NCI-H2107 (cell line): ENCODE data around the gene RASL11B.
"Not testable (repeated sequence)": the region's sequence is repeated elsewhere in the genome, so short reads cannot be mapped to it uniquely, and the experiment has no call there.

Source experiments
- DNase-seq: peaks from one replicate; lab custom pipeline; 2025; lab: John Stamatoyannopoulos, UW

Gene RASL11B, protein sequence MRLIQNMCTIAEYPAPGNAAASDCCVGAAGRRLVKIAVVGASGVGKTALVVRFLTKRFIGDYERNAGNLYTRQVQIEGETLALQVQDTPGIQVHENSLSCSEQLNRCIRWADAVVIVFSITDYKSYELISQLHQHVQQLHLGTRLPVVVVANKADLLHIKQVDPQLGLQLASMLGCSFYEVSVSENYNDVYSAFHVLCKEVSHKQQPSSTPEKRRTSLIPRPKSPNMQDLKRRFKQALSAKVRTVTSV

DNA sequence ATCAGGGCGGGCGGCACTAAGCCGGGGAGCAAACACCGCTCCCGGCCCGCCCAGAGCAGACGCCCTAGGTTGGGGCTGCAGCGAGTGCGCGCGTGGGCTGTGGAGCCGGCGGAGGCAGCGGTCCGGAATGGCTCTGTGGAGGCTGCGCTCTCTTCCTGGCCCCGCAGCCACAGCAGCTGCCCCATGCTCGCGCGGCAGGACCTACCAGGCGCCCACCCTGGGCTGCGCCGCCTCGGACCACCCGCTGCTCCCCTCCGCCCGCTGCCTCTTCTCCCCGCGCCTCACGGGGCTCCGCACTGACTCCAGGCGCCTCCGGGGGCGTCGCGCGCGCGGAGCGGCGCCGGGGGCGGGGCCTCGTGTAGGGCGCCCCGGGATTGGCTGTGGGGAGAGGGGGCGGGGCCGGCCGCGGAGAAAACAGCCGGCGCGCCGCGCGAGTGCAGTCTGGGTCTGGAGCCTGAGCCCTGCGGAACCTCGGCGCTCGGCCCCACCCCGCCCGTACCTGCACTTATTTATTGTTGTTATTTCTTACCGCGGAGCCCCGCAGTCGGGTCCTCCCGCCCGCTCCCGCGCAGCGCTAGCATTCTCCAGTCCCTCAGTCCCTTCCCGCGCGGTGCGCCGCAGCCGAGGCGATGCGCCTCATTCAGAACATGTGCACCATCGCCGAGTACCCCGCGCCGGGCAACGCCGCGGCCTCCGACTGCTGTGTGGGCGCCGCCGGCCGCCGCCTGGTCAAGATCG lies at the start of gene RASL11B:
Gene RASL11B, plus strand, starts transcription at position 439 of the 738 bp plus-strand sequence. Its CDS starts 191 bp downstream, at position 630.
- DNase-seq = peak; percentile 25

DNA sequence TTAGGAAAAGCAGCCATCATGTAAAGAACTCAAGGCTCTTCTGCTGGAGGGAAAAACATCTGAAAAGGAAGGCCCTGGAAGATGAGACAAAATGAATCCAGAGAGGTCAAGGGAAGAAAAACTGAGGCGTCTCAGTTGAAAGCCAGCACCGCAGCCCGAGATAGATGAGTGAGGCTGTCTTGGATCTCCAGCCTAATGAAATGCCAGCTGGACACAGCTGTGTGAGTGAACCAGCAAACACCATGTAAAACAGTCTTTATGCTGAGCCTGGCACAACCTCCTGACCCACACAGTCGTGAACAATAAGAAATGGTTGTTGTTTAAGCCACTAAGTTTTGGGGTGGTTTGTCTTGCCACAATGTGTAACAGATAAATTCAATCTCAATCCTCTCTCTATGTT lies 48.6 kb upstream of the RASL11B start:
- DNase-seq = no peak

DNA sequence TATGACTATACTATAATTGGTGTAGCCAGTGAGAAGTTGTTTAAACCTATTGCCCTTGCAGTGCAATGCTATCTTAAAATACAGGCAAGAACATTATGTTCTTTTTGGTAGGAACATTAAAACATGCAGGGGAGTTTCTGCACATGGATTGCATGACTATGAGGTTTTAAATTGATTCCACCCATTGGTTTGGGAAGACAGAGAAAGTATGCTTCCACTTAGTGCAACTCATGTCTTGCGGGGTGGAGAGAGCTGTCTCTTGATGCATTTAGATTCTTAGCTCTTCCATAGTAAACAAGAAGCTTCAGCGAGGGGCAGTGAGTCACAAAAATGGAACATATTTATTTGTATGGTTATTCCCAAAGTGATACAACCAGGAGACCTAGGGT lies 39.5 kb upstream of the RASL11B start:
- no peak for DNase-seq

DNA sequence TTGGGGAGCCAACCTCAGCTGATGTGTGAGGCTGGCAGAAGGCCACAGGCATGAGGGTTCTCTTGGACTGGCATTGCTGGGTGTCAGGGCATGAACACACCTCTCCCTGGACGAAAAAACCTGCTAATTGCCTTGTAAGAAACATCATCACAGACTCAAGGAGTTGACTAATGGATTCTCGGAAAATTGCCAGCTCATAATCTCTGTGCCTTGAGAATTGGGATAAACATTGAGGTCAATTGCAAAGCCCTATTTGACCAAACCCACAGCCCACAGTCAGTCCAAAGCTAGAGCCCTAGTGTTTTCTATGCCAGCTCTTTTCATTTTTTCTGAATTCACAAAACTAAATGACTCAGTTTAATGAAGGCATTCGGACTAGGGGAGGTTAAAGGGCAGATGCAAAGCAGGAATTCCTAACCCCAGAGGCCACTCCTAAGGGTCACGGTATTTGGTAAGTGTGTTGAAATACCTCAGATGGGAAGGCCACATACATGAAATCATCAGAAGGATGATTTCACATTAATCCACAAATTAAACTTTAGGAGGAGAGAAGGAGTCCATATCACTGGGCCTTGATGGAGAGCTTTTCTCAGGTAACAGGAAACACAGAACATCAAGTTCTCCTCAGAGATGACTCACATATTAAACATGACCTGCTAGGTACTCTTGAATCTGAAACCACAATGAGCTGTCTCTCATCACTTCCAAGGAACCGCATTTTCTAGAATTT lies 39.0 kb upstream of the RASL11B start:
- DNase-seq = no peak

DNA sequence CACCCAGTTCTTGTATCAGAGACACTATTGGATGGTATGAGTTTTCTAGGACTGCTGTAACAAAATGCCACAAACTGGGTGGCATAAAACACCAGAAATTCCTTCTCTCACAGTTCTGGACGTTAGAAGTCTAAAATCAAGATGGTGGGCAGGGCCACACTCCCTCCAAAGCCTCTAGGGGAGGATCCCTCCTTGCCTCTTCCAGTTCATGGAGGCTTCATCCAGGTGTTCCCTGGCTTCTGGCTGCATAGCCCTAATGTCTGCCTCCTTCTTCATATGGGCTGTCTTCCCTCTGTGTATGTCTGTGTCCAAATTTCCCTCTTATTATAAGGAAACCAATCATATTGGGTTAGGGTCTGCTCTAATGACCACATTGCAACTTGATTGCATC lies 38.4 kb upstream of the RASL11B start:
- DNase-seq = no peak

DNA sequence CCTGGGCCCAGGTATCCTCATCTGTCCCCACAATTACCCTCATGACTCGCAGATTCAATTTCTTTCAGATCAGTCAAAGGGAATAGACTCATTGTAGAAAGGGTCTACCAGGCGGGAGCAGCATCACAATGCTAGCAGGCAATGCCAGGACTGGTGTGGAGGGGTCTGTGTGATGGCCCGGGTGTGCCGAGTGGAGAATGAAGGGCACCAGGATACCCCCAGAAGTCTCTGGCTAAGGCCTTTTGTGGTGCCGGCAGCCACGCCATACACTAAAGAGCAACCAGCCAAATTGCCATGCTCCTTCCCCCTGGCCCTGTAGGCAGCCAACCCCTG lies 37.9 kb upstream of the RASL11B start:
- no peak for DNase-seq

DNA sequence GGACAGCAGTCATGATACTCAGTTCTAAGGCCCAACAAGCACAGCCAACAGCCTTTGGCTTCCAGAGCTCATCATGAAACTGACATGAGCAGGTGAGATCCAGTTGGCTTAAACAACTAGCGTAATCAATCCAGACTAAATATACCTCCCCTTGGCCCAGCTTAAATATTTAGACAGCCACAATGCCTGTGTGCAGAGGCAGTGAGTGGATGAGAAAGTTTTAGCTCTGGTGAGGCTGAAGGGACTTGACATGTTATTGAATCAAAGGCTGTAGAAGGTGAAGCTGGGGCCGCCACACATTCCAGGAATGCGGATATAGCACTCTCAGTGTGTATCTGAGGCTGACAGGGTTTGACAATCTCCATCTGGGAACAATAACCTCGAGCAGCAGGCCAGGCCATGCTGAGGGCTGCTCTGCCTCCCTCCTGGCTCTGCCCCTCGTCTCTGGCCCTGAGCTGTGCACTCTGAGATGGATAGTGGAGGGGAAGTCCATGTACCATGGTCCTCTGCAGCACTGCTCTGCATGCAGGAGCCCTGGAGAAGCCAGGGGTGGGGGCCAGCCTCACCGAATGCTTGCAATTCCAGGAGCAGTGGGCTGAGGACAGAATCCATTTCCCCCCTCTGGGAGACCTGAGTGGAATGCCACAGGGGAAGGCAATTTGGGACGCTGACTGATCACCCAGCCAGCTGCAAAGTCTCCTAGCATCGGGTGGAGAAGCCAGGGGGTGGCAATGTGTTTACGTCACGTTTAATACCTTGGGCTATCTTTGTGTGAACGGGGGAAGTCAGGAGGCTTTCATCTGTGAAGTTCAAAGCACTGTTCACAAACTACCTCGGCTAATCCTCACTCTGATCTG lies 37.3 kb upstream of the RASL11B start:
- no peak for DNase-seq

DNA sequence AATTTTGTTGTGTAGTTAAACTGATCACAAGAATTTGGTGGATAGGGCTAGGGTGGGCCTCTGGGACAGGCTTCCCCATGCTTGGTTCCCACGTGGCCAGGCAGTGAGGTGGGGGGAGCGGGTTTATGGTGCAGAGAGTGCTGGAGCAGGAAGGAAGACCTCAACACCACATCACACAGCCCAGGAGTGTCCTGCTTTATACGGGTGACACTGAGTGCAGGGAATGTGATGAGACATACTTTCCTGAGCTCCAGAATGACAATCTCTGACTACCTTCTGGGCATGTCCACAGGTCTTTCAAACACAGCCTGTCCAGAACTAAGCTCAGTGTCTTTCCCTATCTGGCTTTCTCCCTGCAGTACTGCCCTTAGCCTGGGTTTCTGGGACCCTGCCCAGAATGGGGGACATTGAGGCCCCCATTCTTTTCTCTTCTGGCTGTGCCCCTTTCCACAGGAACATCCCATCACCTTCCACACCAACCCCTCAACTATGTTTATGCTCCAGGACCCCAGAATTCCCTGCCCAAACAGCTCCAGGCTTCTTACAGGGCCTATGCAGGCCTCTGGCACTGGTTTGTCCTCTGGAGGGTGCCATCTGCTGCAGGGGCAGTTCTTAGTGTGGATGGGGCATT lies 36.5 kb upstream of the RASL11B start:
- DNase-seq = no peak

DNA sequence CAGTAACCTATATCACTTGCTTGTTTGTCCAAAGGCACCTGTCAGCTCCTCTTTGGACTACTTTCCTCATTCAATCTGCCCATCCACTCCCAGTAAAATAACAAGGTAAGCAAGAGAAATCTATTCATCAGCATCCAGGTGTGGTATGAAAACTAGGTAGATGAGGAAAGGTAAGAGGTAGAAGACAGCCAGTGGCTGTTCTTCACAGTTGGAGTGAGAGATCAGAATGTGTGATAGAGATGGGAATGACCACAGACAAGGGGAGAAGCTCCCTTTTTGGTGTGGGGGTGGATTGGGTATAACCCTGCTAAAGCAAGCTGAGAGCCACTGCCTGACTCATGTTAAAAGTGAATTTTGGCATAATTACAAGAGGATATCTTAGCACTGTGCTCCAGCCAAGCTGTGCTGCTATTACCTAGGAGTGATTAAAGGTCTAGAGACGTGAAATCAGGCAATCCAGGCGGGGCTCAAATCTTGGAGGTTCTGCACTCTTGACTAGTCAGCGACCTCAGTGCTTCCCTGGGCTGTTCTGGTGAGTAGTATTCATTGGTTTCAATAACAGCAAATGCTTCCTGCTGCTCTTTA lies 28.1 kb upstream of the RASL11B start:
- DNase-seq = no peak

DNA sequence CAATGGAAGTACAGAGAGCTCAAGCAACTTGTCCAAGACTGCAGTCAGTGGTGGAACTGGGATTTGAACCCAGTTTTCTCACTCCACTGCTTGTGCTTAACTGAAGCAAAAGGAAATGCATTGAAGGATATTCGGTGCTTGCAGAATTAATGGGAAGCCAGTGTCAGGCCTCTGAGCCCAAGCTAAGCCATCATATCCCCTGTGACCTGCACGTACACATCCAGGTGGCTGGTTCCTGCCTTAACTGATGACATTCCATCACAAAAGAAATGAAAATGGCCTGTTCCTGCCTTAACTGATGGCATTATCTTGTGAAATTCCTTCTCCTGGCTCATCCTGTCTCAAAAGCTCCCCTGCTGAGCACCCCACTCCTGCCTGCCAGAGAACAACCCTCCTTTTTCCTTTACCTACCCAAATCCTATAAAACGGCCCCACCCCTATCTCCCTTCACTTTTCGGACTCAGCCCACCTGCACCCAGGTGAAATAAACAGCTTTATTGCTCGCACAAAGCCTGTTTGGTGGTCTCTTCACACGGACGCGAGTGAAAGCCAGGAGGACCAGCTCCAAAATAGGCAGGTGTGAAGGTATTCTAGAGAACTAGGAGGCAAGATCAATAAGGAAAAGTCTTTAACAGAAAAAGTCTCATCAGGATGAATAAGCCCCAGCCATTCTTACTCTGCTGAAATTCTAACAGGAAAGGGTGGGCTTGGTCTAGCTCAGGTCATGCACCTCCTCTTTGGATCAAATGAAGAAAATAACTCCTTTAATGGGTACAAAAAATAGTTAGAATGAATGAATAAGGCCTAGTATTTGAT lies 27.3 kb upstream of the RASL11B start:
- not testable (repeated sequence) for DNase-seq

DNA sequence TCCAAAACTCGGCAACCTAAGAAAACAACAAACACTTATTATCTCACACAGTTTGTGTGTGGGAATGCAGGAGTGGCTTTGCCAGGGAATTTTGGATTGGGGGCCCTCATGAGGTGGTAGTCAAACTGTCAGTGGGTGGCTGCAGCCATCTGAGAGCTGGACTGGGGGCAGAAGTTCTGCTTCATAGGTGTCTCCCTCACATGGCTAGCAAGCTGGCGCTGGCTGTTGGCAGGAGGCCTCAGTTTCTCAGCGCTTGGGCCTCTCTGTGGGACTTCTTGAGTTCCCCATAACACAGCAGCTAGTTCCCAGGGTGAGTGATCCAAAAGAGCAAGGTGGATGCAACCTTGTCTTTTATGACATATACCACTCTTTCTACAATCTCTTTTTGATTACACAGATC lies 26.0 kb upstream of the RASL11B start:
- DNase-seq = no peak

DNA sequence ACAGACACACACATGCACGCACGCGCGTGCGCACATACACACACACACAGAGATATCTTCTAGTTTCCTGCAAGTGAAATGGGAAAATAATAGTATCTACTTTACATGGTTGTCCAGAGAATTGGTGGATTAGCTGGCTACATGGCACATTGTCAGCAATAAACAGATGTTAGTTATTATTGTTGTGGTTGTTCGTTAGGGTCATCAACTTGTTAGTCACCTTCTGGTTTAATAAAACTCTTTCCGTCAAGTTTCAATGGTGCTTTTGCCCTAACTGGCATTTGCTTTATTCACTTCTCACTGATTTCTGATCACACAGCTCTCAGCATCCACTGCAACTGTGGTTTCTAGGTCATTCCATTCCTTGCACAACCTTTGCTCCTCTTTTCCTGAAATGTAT lies 25.4 kb upstream of the RASL11B start:
- DNase-seq = no peak

DNA sequence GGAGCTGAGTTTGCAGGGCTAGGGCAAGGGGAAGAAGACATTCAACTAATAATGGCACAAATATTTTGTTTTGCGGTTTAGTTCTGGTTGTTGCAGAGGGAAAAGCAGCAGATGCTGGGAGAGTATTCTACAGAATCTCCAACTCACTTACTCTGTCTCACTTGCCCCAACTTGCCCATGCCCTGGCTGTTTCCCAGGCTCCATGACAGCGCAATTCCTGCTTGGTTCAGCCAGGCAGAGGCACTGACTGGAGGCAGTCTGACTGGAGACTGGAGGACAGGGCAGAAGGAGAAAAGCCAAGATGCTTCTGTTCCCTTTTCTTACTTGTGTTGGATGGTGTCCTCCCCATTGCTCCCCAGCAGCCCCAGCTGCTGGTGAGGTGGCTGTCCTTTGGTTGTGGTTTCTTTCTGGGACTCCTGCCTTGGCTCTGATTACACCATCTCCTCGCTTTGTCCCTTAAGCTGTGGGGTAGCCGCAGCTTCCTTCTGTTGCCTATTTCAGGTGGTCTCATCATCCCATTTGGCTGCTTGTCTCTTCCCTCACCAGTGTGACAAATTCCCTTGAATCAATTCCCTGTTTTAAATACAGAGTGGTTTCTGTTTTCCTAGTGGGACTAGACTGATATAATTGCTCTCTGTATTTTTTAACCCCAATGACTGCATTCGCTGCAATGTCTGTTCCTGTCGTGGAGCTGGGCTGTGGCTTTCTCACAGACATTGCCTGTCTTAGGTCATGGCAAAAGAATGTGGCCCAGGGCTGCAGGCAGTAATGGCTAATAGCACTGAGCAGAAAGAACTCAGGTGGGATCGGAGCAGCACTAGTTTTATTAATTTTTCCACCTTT lies 24.2 kb upstream of the RASL11B start:
- no peak for DNase-seq

DNA sequence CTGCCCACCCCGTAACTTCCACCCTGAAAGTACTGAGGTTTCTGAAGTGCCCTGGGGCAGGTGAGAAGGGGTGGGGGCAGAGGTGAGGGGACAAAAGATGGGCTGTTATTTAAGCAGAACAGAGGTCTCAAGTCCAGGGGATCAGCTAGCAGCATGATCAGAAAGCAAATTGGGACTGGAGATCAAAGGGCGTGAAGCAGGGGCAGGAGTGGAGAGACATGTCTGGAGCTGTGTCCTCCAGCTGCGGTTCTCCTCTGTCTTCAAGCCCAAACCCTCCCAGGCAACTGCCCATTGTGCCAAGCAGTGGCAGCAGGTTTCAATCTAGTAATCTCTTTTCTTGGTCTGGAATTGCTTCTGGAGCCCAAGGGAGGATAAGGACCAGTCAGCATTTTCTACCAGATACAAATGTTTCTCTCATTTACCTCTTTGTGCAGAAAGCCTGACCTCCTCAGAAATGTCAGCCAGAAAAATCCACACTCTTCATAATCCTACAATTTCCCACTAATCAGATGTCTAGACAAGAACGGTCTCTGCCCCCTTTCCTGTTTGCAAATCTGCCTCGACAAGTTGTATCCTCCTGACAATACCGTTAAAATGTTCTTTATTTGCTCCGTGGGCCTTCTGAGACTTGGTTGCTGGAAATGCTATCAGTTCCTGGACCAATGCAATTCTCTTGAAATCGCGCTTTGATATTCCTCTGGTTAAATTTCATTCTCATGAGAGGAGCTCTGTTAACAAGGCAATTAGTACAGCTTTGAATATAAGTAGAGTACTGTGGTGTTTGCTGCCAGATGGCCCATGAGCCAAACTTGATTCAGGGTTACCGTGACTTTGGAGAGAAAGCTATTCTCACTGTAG lies 23.2 kb upstream of the RASL11B start:
- no peak for DNase-seq

DNA sequence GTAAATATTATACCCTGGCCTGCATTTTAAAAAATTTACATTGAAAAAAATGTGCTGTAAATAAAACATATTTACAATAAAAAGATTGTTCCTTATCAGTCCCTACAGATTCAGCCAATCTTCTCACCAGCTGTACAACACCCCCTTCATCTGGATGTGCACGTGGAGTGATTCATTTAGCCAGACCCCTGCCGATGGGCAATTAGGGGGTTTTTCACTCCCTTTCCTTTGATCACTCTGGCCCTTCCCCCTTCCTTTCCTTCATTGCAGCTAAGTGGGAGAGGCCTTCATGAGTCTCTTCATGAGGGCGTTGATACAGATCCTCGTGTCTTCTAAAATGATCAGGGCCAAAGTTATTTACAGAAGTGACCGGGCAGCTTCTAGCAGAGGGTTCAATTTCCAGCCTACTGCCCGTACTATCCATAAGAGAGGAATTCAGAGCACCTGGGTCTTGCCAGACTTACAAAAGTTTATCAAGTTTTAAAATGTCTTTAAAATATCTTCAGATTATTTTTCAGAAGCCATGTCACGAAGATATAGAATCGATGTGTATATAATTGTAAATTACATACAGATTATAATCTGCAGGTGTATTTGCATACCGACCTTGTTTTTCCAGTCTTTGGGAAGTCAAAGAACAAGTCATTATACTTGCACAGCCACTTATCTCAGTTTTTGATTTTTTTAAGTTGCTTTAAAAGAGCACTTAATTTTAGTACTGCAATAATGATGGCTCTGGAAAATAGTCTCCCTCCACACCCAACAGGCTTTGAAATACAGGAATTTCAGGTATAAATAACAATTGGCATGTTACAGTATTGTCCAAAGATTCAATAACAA lies 21.4 kb upstream of the RASL11B start:
- DNase-seq = no peak

DNA sequence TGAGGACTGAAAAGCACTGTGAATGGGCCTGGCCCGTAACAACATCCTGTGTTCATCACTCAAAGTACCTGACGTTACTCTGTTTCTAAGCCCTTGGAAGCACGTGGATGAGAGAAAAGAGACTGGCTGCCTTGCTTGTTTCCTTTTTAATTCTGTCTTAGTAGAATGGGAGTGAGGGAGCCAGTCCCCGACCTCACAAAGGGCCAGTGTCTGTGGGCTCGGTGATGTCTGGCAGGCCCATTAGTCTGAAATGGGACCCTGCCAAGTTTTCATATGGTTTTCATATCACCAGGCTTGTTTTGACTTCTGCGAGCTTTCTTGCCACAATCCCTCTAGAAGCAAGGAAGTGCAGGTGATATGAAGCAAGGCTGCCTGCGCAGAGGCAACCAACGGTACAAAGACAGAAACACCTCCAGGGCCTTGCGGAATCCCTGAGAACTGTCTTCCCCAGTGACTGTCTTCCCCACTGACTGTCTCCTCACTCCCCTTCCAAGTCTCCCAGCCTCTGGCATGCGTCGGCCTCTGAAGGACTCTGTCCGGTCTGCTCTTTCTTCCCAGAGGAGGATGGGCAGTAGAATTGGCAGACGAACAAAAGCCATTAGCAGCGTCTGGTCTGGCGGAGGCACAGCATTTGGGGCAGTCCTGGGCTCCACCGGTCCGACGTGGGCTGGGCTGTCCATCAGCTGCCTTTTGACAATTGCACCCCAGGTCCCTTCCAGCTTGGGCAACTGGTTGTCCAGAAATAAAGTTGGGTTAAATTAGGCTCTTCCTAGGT lies 20.2 kb upstream of the RASL11B start:
- DNase-seq = no peak

DNA sequence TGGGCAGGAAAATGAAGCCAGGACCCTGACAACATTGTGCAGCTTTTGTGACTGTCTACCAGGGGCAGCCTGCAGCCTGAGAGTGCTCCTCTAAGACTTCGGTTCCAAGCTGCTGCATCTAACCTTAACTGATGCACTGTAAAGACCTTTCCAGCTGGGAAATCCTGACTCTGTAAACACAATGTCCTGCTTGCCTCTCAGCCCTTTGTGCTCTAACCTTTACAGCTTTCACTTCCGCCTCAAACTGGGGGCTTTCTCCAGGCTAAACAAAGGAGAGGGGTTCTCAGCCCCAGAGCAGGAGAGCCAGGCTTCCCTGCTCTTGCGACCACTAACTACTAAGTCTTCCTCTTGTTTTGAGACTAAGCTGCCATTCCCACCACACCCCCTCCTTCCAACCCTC lies 19.3 kb upstream of the RASL11B start:
- no peak for DNase-seq
